ENCODE measurements around the gene CCDC88B.

CCDC88B gene

DNA sequence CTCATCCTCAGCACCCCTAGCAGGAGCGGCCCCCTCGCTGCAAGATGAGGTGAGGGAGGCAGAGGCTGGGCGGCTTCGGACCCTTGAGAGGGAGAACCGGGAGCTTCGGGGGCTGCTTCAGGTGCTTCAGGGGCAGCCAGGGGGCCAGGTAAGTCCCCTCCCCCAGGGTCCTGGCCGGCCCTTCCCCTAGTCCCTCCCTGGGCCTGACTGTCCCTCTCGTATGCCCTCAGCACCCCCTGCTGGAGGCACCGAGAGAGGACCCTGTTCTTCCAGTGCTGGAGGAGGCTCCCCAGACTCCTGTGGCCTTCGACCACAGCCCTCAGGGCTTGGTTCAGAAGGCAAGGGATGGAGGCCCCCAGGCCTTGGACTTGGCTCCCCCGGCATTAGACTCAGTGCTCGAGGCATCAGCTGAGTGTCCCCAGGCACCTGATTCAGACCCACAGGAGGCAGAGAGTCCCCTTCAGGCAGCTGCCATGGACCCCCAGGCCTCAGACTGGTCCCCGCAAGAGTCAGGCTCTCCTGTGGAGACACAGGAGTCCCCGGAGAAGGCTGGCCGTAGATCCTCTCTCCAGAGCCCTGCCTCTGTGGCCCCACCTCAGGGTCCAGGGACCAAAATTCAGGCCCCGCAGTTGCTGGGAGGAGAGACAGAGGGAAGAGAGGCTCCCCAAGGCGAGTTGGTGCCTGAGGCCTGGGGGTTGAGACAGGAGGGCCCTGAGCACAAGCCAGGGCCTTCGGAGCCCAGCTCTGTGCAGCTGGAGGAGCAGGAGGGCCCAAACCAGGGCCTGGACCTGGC lies 4.0 kb downstream of the CCDC88B start:
- DNase-seq (ENCODE audit: low read depth in 1 of 2, low spot score in 1 of 2): no peak

DNA sequence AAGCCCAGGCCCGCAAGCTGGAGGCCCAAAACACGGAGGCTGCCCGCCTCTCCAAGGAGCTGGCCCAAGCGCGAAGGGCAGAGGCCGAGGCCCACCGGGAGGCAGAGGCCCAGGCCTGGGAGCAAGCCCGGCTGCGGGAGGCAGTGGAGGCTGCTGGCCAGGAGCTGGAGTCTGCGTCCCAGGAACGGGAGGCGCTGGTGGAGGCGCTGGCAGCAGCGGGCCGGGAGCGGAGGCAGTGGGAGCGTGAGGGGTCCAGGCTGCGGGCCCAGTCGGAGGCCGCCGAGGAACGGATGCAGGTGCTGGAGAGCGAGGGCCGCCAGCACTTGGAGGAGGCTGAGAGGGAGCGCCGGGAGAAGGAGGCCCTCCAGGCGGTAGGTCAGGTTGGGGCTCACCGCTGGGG lies 4.8 kb downstream of the CCDC88B start:
- DNase-seq (ENCODE audit: low read depth in 1 of 2, low spot score in 1 of 2): no peak

DNA sequence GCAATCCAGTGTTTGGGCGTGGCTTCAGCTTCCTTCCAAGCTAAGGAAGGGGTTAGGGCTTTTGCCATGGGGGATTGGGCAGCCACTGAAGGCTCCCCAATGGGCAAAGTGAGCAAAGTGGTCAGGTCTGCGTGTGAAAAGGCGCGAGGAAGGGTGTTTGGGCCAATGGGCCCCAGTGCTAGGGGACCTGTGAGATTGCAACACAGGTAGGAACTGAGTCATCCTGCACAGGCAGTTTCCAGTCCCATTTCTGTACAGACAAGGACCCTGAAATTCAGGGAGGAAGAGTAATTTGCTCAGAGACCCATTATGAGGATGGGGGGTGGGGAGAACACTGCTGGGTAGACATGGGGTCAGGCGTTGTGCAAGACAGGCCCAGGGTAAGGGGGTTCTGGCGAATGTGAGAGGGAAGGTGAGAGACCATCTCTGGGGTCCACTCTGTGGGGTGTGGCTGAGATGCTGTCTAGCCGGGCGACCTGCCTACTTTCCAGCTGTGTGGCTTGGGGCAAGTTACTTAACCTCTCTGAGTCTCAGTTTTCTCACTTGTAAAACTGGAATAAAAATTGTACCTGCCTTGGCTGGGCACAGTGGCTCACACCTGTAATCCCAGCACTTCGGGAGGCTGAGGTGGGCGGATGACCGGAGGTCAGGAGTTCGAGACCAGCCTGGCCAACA lies 7.3 kb downstream of the CCDC88B start:
- DNase-seq (ENCODE audit: low read depth in 1 of 2, low spot score in 1 of 2): no peak

DNA sequence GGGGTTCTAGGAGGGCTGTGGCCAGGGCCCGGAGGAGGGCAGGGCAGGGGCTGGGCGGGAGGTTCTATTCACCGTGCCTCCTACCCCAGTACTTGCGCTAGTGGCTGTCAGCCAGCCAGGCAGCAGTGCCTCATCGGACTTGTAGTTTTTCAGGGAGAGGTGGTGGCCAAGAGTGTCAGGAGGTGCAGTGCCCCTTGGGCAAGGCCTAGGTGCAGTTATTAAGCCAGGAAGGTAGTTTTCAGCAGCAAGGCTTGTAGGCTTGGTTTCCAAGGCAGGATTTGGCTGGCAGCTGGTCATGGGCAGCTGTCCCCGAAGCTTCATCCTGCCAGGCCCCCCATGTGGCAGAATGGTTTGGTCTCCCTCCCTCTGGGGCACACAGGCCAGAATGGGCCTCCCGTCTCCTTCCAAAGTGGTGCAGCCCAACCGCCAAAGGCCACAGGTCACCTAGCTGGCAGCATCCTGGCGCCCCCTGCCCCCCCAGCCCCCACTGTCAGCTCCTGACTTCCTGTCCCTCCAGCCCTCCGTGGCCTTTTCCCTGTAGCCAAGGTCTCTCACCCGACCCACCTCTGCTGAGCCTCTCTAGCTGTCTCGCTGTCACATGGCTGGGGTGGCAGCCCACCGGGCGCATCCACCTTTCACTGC lies 8.5 kb downstream of the CCDC88B start:
- DNase-seq (ENCODE audit: low read depth in 1 of 2, low spot score in 1 of 2): no peak

DNA sequence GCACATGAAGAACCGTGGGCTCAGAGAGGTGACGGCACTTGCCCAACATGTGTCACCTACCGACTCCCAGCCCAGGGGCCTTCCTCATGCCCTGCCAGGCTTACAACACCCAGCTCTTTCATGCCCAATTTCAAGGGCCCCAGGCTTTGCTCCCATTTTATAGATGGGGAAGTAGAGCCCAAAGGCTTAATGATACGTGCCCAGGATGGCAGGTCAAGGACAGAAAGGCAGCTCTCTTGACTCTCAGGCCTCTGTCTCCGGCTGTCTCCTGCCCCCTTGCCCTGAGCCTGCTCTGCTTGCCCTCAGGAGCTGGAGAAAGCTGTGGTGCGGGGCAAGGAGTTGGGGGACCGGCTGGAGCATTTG lies 9.0 kb downstream of the CCDC88B start:
- no peak for DNase-seq (ENCODE audit: low read depth in 1 of 2, low spot score in 1 of 2)

DNA sequence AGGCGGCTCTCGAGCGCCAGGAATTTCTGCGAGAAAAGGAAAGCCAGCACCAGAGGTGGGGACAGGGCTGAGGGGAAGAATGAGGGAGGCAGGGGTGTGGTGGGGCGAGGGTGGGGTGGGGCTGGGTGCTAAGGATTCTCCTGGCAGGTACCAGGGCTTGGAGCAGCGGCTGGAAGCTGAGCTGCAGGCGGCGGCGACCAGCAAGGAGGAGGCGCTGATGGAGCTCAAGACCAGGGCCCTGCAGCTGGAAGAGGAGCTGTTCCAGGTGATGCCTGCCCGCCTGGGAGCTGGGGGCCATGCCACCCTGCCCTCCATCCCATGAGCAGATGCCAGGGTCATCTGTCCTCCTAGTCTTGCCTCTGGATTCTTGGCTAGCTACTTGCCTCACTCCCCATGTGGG lies 9.4 kb downstream of the CCDC88B start:
- no peak for DNase-seq (ENCODE audit: low read depth in 1 of 2, low spot score in 1 of 2)

DNA sequence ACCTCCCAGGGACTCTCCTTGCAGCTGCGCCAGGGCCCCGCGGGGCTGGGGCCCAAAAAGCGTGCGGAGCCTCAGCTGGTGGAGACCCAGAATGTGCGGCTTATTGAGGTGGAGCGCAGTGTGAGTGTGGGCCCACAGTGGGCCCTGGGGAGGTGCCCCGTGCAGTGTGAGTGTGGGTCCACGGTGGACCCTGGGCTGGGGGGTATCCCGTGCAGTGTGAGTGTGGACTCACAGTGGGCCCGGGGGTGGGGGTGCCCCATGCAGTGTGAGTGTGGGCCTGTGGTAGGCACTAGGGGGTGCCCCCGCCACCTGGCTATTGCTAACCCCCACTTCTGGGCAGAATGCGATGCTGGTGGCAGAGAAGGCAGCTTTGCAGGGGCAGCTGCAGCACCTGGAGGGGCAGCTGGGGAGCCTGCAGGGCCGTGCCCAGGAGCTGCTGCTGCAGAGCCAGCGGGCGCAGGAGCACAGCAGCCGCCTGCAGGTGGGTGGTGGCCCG lies 11.2 kb downstream of the CCDC88B start:
- no peak for DNase-seq (ENCODE audit: low read depth in 1 of 2, low spot score in 1 of 2)

DNA sequence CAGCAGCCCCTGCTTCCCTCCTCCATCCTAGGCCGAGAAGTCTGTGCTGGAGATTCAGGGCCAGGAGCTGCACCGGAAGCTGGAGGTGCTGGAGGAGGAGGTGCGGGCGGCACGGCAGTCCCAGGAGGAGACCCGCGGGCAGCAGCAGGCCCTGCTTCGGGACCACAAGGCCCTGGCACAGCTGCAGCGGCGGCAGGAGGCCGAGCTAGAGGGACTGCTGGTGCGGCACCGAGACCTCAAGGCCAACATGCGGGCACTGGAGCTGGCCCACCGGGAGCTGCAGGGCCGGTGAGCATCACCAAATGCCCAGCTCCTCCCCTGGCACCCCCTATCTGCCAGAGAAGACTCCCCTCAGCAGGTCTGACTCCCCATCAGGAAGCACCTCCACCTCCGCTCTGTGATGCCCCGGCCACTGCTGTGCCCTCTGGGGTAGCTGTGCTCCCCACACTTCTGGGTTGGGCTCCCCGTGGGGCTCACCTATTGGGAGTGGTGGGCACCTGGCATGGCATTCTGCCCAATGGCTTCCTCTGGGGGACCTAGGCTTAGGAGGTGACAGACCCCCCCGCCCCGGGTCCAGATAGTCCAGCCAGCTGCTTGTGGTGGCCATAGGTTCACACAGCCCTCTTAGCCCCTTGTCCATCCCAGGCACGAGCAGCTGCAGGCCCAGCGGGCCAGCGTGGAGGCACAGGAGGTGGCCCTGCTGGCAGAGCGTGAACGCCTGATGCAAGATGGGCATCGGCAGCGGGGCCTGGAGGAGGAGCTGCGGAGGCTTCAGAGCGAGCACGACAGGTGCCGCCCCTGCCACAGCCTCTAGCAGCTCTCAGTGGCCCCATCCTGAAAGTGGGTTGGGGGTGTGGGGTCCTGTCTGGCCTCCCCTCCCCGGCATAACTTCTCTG lies 12.3 kb downstream of the CCDC88B start:
- DNase-seq (ENCODE audit: low read depth in 1 of 2, low spot score in 1 of 2): no peak

DNA sequence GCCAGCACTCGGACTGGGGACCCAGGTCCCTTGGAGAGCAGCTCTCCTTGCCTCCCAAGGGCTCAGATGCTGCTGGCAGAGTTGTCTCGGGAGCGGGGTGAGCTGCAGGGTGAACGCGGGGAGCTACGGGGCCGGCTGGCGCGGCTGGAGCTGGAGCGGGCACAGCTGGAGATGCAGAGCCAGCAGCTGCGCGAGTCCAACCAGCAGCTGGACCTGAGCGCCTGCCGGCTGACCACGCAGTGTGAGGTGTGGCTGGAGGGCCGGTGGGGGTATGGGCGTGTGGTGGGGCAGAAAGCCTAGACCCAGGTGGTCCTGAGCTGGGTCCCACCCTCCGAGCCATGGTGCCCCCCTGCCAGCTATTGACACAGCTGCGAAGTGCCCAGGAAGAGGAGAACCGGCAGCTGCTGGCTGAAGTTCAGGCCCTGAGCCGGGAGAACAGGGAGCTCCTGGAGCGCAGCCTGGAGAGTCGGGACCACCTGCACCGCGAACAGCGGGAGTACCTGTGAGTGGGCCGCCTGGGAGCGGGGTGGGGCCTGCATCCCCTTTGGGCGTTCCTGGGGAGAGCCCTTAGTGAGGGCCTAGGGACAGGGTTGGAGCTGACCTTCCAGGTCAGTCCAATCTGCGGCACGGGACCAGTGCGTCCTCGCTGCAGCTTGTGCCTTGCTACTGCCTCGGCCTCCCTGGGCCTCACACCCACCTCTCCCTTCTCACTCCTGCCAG lies 13.2 kb downstream of the CCDC88B start:
- no peak for DNase-seq (ENCODE audit: low read depth in 1 of 2, low spot score in 1 of 2)

DNA sequence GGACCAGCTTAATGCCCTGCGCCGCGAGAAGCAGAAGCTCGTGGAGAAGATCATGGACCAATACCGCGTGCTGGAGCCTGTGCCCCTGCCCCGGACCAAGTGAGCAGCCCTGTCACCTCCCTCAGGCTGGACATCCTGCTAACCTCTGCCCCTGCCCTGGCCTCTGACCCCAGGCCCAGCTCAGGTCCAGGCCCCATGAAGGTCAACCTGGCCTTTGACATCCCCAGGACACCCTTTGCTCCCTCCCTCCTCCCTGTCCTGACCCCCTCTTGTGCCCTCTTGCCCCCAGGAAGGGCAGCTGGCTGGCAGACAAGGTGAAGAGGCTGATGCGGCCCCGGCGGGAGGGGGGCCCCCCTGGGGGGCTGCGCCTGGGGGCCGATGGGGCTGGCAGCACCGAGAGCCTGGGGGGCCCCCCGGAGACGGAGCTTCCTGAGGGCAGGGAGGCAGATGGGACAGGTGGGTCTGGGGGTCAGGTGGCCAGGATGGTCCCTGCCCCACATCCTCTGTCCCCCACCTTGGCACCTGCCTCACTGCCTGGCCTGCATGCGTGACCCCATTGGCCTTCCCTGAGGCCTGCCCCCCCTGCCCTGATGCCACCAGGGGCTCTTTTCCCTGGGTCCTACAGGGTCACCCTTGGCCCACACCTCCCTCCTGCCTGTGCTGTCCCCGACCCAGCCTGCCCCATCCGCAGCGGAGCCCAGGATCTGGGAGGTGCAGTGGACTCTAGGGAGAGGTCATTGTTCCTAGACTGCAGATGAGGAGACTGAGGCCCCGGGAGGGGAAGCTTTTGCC lies 13.9 kb downstream of the CCDC88B start:
- DNase-seq (ENCODE audit: low read depth in 1 of 2, low spot score in 1 of 2): no peak

DNA sequence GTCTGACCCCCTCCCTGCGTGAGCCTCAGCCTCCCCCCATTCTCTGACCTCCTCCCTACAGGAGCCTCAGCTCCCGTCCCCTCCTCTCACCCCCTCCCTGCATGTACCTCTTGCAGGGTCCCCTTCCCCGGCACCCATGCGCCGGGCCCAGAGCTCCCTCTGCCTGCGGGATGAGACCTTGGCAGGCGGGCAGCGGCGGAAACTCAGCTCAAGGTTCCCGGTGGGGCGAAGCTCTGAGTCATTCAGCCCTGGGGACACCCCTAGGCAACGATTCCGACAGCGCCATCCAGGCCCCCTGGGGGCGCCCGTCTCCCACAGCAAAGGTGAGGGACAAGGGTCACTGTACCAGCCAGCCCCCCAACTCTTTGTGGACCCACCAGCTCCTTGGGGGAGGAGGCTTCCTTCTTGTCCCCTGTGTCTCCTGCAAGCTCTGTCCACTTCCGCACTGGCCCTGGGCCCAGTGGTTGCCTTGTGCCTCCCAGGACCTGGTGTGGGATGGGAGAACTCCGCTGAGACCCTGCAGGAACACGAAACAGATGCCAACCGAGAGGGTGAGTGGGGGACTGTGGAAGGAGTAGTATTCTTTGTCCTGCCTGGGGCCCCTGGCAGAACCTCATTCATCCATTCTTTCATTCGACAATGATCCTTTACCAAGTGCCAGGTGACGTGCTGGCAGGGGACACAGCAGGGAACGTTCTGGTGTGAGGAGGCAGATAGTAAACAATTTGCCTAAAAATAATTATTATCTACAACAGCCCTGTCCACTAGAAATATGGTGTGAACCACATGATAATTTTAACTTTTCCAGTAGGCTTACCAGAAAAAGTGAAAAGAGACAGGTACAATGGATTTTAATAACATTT lies 15.3 kb downstream of the CCDC88B start:
- no peak for DNase-seq (ENCODE audit: low read depth in 1 of 2, low spot score in 1 of 2)

DNA sequence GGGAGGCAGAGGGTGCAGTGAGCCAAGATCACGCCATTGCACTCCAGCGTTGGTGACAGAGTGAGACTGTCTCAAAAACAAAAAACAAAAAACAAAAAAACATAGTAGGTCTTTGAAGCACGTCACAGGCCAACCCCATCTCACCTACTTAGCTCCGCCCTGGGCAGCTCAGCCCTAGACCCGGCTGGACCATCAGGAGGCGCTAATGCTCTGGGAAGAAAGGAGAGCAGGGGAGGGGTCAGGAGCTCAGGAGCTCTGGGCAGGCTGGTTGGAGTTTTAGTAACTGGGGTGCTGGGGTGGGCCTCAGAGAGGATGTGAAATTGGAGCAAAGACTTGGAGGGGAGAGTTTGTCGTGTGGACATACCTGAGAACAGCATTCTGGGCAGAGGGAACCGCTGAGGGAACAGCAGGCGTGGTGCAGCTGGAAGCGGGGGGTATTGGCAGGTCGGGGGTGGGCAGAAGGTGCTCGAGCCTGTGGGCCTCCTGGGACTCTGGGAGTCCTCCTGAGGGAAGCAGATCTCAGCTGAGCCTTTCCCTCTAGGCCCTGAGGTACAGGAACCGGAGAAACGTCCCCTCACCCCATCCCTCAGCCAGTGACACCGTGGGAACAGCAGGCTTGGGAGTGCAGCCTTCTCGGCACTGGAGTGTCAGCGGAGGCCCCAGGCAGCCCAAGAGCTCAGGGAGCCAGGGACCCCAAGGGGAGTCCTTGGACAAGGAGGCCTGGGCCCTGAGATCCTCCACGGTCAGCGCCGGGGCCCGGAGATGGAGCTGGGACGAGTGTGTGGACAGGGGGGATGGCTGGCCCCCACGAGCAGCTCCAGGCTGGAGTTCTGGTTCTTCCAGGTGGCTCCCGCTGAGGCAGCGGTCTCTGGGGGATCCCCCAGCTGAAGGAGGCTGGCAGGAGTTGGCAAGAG lies 16.8 kb downstream of the CCDC88B start:
- DNase-seq (ENCODE audit: low read depth in 1 of 2, low spot score in 1 of 2): no peak

DNA sequence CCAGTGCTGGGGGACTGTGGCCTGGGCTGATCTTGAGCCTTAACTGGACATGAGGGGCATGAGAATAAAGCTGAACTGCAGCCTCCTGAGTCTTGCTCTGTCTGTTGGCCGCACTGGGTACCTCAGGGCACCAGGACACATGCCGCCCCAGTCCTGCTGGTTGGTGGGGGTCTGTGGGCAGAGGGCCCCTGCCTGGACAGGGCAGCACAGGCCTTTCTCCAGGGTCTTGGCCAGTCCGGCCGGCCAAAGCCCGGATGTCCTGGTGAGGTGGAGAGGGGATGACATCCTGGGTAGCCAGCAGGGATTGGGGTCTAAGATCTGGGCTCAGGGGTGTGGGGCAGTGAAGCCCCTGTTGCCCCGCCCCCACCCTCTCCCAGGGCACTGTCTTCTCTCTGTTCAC lies 17.4 kb downstream of the CCDC88B start:
- DNase-seq (ENCODE audit: low read depth in 1 of 2, low spot score in 1 of 2): no peak

DNA sequence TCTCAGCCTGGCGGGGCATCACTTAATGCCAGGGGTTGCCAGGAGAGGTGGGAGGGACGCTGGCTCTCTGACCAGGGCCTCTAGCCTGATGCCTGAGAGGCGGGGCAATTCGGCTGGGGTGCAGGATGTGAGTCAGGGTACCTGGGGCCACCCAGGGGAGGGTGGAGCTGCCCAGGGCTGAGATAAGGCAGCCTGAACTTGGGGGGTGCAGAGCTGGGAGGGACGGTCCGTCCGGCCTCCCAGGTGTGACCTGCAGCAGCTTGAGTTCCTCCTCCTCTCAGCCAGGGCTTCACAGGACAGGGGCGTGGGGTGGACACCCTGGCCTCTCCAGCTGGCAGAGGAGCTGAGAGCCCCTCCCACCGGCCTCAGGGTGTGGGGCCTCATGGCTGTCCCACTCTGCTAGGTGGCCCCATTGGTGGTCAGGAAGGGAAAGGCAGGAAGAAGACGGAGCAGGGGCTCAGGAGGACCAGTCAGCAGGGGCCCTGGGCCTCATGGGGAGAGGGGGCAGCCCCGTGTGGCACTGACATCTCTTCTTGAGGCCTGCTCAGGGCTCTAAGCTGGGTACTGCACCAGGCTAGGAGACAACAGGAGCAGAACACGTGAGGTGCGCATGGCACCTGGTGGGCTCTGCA lies 18.0 kb downstream of the CCDC88B start:
- DNase-seq (ENCODE audit: low read depth in 1 of 2, low spot score in 1 of 2): no peak

DNA sequence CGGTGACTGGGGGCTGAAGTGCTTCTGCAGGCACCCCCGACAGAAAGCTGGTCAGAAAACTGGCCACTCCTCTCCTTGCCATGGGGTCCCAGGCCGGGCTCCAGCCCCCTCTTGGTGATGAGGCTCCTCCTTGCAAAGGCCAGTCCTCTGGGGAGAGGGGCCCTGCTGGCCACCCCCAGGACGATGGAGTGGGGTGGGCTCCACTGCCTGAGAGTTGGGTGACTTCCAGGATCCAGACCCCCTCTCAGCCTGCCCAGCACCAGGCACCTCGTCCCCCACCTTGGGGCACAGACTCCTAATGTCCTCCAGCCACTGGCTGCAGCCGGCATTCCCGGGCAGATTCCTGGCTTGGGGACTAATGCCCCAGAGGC lies 18.5 kb downstream of the CCDC88B start:
- DNase-seq (ENCODE audit: low read depth in 1 of 2, low spot score in 1 of 2): no peak

DNA sequence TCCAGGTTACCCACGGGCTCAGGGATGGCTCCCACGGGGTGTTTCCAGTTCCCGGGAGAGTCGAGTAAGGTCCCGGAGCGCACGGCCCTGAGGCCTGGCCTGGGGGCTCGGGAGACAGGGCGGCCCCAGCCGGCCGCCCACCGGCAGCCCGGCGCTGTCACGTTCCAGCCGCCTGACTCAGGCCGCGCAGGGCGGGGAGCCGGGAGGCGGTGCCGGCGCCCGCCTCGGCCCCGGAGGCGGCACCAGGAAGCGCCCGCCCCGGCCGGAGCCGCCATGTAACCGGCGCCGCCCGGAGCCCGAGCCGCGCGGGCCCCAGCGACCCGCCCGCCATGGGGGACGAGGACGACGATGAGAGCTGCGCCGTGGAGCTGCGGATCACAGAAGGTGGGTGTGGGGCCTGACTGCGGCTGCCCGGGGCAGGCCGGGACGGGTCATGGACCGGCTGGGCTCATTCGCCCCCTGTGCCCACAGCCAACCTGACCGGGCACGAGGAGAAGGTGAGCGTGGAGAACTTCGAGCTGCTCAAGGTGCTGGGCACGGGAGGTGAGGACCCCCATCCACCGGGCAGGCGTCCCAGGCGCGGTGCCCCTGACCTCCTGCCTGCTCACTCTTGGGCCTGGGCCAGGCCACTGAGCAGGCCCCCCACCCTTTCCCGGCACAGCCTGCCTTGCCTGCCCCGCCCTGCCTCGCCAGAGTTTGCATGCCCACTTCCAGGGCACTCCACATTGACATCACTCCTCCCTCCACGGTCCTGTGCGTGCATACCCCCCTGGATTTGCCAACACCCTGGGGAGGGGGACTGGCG lies 19.1 kb downstream of the CCDC88B start, which contains the start of gene RPS6KA4:
TSS of gene RPS6KA4 (plus strand) at position 256 of the 805 bp plus-strand sequence. CDS start at position 330, 74 bp downstream.
- DNase-seq (ENCODE audit: low read depth in 1 of 2, low spot score in 1 of 2): peak in 1 of 2 donors; percentile 52
